Measurements from ENCODE around the gene MEX3B.
"Not testable (repeated sequence)": the region's sequence is repeated elsewhere in the genome, so short reads cannot be mapped to it uniquely, and the experiment has no call there.

Gene MEX3B

DNA sequence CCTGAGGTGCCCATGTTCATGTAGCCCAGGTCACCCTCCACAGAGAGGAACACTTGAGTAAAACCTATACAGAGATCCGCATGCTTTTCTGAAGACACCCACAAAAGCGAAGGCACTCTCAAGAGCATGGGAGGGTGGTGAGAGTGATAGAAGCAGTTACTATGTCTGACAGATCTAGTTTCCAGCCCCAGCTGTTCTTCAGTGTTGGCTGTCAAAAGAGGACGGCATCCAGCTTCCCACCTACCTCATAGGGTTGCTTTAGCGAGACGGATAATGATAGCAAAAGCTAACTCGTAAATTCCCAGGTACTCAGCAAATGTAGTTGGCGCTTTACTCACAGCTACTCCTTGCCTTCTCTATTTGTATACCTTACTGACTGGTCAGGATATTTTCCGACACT, 3.0 kb upstream of the MEX3B start:
- DNase-seq (ENCODE audit: low spot score), result no peak

DNA sequence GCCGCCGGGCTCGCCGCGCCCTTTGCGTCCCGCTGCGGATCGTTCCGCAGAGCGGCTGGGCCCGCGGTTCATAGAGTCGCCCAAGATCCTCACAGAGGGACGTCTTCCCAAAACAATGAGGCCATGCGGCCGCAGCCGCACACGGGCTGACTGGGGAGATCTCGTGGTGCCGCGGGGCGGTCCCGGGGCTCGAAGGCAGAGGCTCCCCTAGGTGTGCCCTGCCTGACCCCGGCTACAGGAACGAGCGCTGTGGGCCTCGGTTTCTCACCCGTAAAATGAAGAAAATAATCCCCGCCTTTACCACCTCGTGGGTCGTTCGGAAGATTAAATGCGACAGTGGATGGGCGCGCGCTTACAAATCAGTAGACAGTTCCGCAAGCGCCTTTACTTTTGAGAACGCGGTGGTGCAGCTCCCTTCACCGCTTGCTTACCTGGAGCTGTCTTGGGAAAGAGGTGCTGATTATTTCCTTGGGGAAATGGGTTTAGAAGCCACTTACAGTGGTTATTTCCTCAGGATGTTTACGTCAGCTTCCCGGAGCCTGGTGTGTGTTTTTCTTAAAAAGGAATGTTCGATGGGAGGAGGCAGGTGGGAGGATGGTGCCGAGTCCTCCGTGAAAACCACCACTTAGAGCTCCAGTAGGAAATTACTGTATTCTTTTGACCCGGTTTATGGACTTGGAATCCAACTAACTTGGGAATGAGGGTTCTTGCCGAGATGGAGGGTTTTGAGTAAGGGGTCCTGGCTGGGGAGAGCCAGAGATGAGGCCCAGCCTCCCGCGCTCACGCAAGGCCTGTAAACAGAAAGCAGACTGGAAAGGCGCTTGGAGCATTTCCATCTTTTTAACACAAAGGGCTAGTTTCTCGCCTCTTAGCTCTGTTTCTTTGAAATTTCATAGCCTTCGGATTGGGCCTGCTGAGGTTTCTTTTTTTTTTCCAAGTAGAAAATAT, 1.9 kb upstream of the MEX3B start:
- DNase-seq (ENCODE audit: low spot score), result peak; percentile 14

DNA sequence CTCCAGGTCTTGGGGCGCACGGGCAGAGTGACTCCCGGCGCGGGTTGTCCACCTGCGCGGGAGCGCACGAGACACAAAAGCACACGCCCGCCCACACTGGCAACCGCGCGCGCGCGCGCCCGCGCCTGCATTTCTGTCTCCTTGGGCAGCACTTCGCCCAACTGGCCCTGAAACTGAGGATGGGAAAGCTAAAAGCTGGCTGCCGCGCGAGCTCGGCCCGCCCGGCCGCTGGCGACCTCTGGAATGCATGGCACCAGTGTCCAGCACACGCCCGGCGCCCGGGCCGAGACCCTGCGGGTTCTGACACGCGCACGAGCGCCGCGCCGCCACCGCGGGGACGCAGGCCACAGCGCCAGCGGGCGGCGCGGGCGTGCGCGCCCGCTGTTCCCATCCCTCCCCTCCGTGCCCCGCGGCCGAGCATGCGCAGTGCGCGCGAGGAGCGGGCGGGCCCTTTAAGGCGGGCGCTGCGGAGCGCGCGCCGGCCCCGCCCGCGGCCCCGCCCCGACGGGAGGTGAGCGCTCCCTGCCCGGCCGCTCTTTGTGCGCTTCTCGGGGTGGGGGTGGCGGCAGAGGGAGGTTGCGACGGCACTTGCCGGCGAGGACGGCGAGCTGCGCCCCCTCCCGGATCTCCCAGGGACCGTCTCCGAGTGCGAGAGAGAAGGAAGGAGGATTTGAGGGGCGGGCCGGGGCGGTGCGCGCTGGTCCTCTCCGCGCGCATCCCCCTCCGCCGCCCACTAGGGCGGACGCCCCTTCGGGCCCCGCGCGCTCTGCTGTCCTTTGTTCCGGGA, 1.0 kb upstream of the MEX3B start:
- peak; percentile 76 for DNase-seq (ENCODE audit: low spot score)

DNA sequence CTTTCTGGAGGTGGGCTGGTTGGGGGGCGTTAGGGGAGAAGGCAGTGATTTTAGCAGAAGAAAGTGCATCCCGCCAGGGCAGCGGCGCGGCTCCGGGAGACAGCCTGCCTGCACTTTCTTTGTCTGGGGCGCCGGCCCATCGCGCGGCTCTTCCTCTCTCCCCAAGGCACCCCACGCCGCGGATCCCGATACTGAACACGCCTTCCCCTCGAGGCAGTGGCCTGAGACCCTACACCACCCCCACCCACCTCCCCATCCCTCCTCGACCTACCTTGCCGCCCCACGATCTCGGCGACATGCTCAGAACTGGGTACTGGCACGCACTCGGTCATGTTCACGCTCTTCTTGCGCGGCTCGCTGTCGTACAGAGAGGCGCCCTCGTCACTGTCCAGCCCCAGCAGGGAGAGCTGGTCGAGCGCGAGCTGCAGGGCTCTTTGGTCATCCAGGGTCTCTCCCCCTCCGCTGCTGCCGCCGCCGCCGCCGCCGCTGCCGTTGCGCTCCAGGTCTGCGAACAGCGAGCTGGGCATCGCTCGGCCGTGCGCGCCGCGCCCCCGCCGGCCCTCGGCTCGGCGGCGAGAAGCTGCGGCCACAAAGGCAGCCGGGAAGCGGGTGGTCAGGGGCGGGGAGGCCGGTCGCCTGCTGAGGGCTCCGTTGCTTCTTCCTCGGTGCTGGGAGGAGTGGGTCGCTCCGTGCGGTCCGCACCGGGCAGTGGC, 483 bp downstream of the MEX3B start:
- DNase-seq (ENCODE audit: low spot score), result peak; percentile 50

DNA sequence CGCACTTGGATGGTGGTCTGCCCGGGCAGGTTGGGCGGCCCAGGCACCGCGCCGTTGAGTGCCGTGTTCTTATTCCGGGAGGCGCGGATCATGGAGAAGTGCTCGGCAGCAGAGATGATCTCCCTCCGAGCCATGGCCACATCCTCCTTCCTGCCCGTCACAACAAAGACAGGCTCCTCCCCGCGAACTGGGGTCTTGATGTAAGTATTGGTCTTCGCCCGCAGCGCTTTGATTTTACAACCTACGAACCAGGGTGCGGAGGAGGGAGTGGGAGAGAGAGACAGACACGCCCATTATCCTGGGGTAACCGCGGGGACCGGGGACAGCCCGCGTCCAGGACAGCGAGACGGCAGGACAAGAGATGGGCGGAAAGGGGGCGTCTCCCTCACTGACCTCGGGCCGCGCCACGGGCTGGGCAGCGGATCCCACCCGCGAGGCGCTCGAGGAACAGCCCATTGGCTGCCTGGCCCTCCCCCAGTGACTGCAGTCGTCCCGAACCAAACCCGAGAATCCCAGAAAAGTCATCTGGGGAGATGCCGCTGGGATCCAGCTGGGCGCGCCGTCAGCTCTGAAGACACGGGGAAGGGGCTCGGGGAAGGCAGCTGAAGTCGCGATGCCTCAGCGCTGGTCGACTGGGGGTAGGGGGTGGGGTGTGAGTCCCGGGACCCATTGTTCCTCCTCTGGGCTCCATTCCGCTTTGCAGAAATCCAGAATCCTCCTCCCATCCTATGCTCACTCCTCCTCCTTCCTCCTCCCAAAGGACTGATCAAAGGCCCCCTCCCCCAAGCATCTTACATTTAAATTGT, 1.2 kb downstream of the MEX3B start:
- peak; percentile 31 for DNase-seq (ENCODE audit: low spot score)

DNA sequence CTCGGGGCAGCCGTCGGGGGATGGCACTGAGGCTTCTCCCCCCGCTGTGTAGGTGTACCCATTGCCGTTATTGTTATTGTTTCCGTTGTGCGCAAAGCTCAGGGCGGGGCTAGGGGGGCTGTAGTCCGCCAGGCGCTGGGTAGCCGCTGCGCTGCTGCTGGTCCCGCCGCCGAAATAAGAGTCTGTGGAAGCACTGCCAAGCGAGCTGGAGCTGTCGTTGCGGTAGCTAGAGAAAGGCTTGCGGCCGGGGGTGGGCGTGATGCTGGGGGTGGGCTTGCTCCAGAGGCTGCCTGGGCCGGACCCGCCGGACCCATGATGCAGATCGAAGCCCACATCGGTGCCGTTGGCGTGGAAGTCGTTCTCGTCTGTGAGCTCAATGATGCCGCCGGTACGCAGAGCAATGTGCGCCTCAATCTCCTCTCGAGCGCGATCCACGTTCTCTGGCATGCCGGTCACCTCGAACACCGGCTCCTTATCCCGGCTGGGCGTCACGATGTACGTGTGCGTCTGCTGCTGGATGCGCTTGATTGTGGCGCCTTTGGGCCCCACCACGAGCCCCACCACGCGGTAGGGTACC, 1.9 kb downstream of the MEX3B start:
- no peak for DNase-seq (ENCODE audit: low spot score)

DNA sequence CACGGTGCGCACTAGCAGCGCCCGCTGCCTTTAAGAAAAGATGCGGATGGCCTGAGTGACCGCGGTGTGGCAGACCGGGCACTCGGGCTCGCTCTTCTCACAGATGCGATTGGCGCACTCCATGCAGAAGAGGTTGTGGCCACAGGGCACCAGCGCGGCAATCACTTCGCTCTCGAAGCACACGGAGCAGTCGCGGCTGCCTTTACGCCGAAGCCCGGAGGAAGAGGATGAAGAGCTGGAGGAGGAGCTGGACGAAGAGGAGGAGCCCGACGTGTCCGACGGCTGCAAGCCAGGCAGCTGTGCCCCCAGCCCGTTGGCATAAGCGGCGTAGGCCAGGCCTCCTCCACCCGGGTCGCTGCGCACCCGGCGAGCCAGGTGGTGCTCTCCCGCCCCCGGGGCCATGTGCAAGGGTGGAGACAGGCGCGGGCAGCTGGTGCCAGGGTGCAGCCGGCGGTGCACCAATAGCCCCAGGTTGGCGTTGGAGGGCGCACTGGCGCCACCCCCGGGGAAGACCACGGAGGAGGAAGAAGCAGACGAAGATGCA, 2.6 kb downstream of the MEX3B start:
- no peak for DNase-seq (ENCODE audit: low spot score)

DNA sequence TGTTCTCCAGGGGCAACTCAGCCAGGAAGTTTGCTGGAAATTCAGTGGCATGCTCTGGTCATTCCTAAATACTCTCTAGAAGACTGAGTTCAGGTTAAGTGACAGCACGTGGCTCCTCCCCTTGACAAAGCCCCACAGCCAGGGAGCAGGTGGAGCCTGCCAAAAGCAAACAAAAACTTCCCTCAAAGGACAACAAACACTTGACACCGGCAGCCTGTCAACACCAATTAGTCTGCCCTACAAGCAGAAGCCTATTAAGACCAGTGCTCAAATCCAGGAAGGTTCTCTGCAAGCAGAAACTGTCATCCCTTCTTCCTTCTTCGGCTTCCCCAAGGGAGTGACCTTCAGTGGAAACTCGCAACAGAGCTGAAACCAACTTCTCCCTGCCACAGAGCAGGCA, 5.0 kb downstream of the MEX3B start:
- DNase-seq (ENCODE audit: low spot score), result no peak

DNA sequence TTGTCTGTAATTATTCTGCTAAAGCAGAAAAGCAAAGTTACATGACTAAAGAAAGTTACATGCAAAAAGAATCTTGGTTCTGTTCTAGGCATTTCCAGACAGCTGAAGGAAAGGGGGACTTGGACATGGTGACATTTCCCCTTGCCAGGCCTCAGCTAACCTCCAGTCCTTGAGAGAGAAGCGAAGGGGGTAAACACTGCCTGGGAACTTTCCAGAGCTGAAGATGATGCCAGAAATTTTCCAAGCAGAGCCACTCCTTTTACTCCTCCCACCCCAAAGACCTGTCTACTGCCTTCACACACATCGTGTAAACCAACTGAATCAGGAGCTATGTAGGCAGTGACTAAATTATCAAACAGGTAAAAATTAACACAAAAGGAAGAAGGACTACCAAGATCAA, 5.4 kb downstream of the MEX3B start:
- no peak for DNase-seq (ENCODE audit: low spot score)

DNA sequence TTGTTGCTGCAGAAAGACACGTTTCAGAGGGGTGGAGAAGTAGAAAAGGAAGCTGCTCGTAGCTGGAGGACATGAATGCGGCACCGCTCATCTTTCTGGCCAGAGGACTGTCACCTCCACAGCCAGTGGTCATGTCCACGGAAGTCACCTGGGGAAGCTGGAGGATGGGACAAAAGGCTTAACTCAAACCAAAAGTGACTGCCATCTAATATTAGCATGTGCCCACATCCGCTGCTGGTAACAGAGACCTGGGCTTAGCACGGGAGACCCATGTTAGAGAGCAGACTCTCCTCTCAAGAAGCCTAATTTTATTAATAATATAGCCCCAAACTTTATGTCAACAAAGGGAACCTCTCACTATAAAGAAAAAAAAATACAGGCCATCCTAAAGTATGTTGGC, 5.9 kb downstream of the MEX3B start:
- DNase-seq (ENCODE audit: low spot score), result no peak

DNA sequence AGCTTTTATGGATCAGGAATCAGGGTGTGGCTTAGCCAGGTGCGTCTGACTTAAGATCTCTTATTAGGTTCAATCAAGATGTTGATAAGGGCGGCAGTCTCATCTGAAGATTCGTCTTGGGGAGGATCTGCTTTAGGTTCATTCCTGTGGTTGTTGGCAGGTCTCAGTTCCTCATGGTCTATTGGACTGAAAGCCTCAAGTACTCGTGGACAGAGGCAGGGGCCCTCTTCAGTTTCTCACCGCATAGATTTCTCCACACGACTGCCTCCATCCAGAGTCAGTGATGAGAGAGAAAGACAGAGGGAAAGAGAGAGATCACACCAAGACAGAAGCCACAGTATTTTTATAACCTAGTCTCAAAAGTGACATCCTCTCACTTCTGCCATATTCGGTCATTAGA, 9.4 kb downstream of the MEX3B start:
- DNase-seq (ENCODE audit: low spot score), result no peak

DNA sequence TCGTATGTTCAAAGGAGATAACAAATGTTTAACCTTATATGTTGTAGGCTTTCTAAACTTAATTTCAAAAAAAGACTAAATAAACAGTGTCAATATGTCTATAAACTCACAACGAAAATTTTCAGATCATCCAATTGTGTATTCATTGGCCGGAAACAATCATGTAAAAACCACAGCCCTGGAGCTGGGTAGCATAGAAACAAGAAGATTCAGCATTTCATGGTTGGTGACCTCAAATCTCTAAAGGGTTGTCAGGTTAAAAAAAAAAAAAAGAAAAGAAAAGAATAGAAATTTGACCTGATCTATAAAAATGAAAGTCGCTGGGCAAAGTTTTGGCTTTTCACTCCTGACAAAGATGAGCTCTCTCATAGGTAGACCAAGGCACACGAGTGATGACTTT, 13.9 kb downstream of the MEX3B start:
- DNase-seq (ENCODE audit: low spot score), result no peak

DNA sequence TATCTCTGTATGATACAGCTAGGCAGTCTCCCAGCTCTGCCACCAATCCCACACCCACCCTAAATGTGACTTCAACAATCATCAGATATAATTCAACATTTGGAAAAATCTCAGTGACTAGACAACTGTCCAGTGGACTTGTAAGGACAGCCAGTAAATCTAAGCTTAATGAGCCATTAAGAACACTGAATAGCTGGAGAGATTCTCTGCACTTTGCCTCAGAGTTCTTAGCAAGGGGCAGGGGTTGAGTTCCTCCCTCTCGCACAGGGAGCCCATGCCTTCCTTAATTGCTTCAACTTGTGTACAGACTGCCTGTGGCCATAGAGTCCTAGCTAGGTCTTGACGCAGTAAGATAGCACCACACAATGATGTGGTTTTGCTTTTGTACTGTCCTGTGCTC, 15.6 kb downstream of the MEX3B start:
- DNase-seq (ENCODE audit: low spot score), result no peak

DNA sequence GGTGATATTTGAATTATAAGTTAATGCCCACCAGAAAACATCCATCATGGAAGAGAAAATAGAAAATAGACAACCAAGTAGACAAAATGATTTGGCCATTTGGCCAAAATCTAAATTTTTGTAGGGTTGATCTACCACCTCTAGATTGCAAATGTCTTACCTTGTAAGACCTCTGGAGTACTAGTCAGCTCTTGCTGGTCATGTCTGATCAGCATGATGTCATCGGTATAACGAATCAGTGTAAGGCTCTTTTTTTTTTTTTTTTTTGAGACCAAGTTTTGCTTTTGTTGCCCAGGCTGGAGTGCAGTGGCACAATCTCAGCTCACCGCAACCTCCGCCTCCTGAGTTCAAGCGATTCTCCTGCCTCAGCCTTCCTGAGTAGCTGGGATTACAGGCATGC, 17.7 kb downstream of the MEX3B start:
- DNase-seq (ENCODE audit: low spot score), result not testable (repeated sequence)

DNA sequence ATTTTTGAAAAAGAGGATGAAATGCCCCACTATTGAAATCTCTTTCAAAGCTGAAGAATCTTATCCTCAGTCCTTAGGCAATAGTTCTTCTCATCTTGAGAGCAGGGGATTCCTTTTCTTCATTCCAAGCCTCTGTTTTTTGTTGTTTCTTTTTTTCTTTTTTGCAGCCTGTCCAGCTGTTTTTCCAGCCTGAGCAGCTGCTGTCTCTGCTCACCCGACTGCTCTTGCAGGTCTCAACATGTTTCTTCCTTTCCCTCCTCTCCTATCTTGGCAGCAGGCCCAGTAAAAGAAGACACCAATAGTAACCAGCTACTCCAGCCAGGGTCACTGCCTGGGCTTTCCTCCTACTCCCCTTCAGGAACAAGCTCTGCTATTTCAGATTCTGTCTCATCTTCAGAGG, 23.8 kb downstream of the MEX3B start:
- no peak for DNase-seq (ENCODE audit: low spot score)

DNA sequence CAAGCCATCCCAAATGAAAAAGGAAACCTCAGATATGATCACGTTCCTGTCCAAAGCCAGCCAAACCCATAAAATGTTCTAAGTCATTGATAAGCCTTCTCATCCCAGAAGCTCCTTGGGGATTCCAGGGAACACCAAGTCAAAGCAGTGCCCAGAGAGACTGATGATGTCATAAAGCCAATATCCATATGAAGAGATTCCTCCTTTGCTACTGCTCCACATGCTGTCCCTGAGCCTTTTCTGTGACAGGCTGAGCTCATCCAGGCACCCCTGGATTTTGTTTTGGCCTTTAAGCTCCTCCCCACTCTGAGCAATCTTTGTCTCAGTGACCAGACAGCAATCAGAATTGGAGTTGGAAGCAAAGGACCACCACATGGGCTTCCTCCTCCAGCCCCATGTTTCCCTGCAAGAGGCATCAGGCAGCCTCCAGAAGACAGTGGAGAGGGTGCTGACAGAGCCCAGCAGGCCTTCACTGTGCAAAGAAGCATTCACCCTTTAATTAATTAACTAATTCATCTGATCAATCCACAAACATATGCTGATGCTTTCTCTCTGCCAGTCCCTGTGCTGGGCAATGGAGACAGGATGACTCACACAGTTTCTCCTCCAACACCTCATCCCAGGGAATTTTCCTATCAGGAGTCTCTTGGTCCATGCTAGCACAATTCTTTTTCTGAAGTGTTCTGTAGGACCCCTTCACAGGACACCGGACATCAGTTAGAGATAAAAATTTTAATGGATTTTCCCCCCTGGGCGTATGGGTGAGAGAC, 25.0 kb downstream of the MEX3B start:
- no peak for DNase-seq (ENCODE audit: low spot score)

DNA sequence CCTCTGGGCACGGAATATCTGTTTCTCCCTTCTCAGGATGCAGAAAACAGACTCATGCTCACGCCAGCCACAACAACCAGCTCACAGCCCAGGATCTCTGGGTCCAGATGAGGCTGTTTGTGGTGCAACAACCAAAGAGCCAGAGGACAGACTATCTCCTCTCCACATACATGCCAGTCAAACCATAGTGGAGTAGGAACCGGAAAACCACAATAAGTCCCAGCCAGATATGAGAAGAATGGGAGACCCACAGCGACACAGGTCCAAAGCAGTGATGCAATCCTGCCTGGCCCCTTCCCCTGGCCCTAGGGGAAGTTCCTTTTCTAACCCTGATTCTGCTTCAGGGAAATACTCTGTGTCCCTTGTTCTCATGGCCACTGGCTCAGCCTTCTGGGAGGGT, 27.6 kb downstream of the MEX3B start:
- no peak for DNase-seq (ENCODE audit: low spot score)

DNA sequence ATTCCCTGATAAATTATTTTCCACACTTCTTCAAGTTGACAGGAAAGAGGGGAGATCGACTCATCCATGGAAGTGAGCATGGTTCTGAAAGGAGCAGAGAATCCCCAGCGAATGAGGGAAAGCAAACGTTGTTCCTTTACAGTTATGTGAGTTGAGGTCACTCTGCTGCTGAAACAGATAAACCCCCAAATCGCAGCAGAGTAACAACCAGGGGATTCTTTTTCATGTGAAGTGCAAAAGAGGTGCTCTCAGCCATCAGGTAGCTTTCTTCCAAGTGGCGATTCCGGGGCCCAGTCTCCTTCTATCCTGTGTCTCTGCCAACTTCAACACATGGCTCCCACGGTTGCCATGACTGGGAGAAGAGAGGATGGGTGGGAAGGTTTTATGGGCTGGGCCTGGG, 28.2 kb downstream of the MEX3B start:
- DNase-seq (ENCODE audit: low spot score), result no peak

DNA sequence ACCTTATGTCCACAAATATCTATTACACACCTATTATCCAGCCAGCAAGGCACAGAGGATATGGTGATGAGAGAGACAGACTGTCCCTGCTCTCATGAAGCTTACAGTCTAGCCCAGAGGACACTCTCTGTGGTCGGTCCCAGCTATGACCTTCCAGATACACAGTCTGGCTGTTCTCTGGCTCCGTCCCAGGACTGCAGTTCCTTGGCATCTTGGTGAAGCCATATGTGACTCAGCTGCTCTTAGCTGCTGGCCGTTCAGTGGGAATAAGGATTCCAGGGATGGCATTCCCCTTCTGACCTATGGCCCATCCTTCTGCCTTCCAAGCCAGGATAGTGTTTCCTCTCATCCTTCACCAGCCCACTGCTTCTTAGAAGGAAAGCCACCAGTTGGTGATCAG, 30.8 kb downstream of the MEX3B start:
- DNase-seq (ENCODE audit: low spot score), result no peak

DNA sequence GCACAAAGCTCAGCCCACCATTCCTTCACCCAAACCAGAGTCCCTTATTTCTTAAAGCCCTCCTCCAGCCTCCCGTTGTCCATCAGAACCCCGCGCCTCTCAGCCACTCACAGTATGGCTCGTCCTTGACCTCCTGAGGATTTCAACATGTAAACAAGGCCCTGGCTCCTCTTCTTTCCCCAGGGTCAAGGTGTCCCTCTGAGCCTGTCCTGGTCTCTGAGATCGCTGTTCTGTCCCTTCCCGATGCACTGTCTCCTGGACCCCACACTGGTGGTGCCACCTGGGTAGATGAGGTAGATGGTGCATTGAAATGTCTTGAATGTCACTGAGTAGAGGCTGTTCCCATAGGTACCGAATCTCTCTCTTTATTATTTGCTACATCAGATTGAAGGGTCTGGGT, 32.9 kb downstream of the MEX3B start:
- DNase-seq (ENCODE audit: low spot score), result no peak
